A204.1 (cell line): ENCODE measurements around the gene PRDM8.

Experiments
- FAIRE-seq: peaks from 2 replicates; lab custom pipeline; 2012; peaks lifted over from hg19 to GRCh38; lab: Jason Lieb, UNC

The PRDM8 gene

GRCh38 chr4:80184053-80184824, 13.1 kb upstream of the PRDM8 start:
- no peak for FAIRE-seq

- no peak for FAIRE-seq
Observed at GRCh38 chr4:80184825-80185756, 12.2 kb upstream of the PRDM8 start.

GRCh38 chr4:80185787-80186548, 11.3 kb upstream of the PRDM8 start:
- FAIRE-seq: no peak

GRCh38 chr4:80186676-80187075, 10.6 kb upstream of the PRDM8 start:
- FAIRE-seq: no peak

- no peak for FAIRE-seq
Observed at GRCh38 chr4:80187677-80188076, 9.6 kb upstream of the PRDM8 start.

- FAIRE-seq: no peak
Observed at GRCh38 chr4:80188457-80188800, 8.9 kb upstream of the PRDM8 start.

GRCh38 chr4:80188801-80189458, 8.4 kb upstream of the PRDM8 start:
- FAIRE-seq: no peak

GRCh38 chr4:80189581-80189955, 7.7 kb upstream of the PRDM8 start:
- no peak for FAIRE-seq

- FAIRE-seq: no peak
Observed at GRCh38 chr4:80189956-80190677, 7.2 kb upstream of the PRDM8 start.

- FAIRE-seq: no peak
Observed at GRCh38 chr4:80192252-80192866, 4.9 kb upstream of the PRDM8 start.

GRCh38 chr4:80192937-80193336, 4.4 kb upstream of the PRDM8 start:
- no peak for FAIRE-seq

- FAIRE-seq: no peak
Observed at GRCh38 chr4:80195441-80196140, 1.7 kb upstream of the PRDM8 start.

- FAIRE-seq: no peak
Observed at GRCh38 chr4:80196259-80196921, 913 bp upstream of the PRDM8 start.

GRCh38 chr4:80197601-80198440, 518 bp downstream of the PRDM8 start:
- no peak for FAIRE-seq

- no peak for FAIRE-seq
Observed at GRCh38 chr4:80198441-80198837, 1.1 kb downstream of the PRDM8 start.

- FAIRE-seq: no peak
Observed at GRCh38 chr4:80199004-80199560, 1.8 kb downstream of the PRDM8 start.

GRCh38 chr4:80199947-80200346, 2.6 kb downstream of the PRDM8 start:
- FAIRE-seq: no peak
